Hippocampal formation (tissue), 2 donors: Measurements from ENCODE around the gene BHLHE23.

Source experiments
- DNase-seq, 2 donors: peaks; one replicate each; lab custom pipeline; 2025; lab: John Stamatoyannopoulos, UW

The BHLHE23 gene

GRCh38 chr20:63009045-63009961 lies 2.5 kb upstream of the BHLHE23 start:
- peak; percentile 29 to 46 for DNase-seq

- DNase-seq, result no peak
These were observed 1.8 kb upstream of the BHLHE23 start for GRCh38 chr20:63008541-63009044.

GRCh38 chr20:63007646-63008488 lies 1.1 kb upstream of the BHLHE23 start:
- no peak for DNase-seq

GRCh38 chr20:63007360-63007645 lies 539 bp upstream of the BHLHE23 start:
- DNase-seq, result no peak

DNA sequence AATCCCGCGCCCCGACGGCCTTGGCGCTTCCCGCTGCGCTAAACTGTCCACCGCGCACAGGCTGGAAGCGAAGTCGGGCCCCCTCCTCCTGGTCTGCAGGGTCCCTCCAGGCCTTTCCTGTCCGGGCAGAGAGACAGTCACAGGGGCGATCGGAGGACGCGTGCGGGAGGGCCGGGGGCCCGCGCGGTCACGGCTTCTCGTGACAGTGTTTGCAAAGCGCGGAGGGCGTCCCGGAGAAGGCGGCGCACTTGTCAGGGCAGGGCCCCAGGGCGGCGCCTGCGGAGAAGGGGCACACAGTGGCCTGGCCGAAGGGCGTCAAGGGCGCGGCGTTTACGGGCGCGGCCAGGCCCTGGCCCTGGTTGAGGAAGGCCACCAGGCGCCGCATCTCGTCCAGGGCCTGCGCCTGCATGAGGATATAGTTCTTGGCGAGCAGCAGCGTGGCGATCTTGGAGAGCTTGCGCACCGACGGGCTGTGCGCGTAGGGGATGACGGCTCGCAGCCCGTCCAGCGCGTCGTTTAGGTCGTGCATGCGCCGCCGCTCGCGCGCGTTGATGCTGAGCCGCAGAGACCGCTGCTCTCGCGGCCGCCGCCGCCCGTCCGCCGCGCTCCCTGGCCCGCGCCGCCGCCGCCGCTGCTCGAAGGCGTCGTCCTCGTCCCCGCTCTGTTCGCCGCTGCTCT lies 763 bp downstream of the BHLHE23 start:
- DNase-seq, result no peak

- DNase-seq, result no peak
These were observed 1.4 kb downstream of the BHLHE23 start for GRCh38 chr20:63005365-63005861.

GRCh38 chr20:63004607-63005364 lies 2.0 kb downstream of the BHLHE23 start:
- no peak for DNase-seq

- DNase-seq, result no peak
These were observed 3.2 kb downstream of the BHLHE23 start for GRCh38 chr20:63003546-63003945.

GRCh38 chr20:63002511-63002910 lies 4.3 kb downstream of the BHLHE23 start:
- DNase-seq, result no peak

- no peak for DNase-seq
These were observed 5.8 kb downstream of the BHLHE23 start for GRCh38 chr20:63000958-63001357.

GRCh38 chr20:63000036-63000435 lies 6.7 kb downstream of the BHLHE23 start:
- no peak for DNase-seq

GRCh38 chr20:62999580-62999979 lies 7.2 kb downstream of the BHLHE23 start:
- no peak for DNase-seq

- DNase-seq, result no peak
These were observed 8.3 kb downstream of the BHLHE23 start for GRCh38 chr20:62998449-62998848.

- DNase-seq, result no peak
These were observed 9.2 kb downstream of the BHLHE23 start for GRCh38 chr20:62997417-62998035.

- no peak for DNase-seq
These were observed 10.2 kb downstream of the BHLHE23 start for GRCh38 chr20:62996596-62996982.

GRCh38 chr20:62995898-62996595 lies 10.7 kb downstream of the BHLHE23 start:
- DNase-seq, result no peak

DNA sequence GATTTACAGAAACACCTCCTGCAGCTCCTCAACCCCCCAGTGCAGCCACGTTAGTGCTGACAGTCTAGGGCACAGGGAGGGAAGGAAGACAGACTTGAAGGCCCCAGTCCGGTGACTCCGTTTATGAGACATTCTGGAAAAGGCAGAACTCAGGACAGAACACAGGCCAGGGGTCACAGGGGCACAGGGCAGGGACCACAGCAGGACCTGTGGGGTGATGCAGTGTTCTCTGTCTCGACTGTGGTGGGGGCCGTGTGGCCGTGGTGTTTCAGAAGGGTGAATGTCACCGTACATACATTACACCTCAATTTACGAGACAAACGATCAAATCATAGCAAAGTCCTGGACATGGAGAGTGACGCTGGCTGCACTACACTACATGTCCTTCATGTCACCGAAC lies 11.3 kb downstream of the BHLHE23 start:
- DNase-seq, result no peak

- DNase-seq, result no peak
These were observed 11.9 kb downstream of the BHLHE23 start for GRCh38 chr20:62994869-62995281.

GRCh38 chr20:62993856-62994494 lies 12.8 kb downstream of the BHLHE23 start:
- DNase-seq, result no peak

- DNase-seq, result no peak
These were observed 14.9 kb downstream of the BHLHE23 start for GRCh38 chr20:62991863-62992262.
